ENCODE data around the gene TMEM240.
"Not testable (repeated sequence)": the region's sequence is repeated elsewhere in the genome, so short reads cannot be mapped to it uniquely, and the experiment has no call there.

TMEM240 gene

DNA sequence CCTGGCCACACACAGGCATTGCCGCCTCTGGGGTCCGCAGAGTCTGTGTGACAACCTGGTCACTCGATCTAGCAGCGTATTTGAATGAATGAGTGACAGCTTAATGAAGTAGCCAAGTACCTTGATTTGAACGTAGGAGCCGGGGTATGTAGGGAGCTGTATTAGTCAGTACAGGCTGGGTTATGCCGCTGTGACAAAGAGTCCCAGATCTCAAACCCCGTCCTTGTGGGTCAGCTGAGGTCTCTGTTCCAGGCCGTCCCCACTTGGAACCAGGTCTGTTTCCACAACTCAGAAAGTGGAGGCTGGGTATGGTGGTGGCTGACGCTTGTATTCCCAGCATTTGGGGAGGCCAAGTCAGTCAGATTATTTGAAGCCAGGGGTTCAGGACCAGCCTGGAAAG, 48.8 kb downstream of the TMEM240 start:
- TF ChIP-seq, protein P1, sequence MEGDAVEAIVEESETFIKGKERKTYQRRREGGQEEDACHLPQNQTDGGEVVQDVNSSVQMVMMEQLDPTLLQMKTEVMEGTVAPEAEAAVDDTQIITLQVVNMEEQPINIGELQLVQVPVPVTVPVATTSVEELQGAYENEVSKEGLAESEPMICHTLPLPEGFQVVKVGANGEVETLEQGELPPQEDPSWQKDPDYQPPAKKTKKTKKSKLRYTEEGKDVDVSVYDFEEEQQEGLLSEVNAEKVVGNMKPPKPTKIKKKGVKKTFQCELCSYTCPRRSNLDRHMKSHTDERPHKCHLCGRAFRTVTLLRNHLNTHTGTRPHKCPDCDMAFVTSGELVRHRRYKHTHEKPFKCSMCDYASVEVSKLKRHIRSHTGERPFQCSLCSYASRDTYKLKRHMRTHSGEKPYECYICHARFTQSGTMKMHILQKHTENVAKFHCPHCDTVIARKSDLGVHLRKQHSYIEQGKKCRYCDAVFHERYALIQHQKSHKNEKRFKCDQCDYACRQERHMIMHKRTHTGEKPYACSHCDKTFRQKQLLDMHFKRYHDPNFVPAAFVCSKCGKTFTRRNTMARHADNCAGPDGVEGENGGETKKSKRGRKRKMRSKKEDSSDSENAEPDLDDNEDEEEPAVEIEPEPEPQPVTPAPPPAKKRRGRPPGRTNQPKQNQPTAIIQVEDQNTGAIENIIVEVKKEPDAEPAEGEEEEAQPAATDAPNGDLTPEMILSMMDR (conservative IDR thresholded peaks at IDR 0.05; ENCODE audit: low read length): no peak
- H3K4me3 ChIP-seq (ENCODE audit: low read length): no peak overlapping the region
- no peak for DNase-seq (ENCODE audit: low read depth)

DNA sequence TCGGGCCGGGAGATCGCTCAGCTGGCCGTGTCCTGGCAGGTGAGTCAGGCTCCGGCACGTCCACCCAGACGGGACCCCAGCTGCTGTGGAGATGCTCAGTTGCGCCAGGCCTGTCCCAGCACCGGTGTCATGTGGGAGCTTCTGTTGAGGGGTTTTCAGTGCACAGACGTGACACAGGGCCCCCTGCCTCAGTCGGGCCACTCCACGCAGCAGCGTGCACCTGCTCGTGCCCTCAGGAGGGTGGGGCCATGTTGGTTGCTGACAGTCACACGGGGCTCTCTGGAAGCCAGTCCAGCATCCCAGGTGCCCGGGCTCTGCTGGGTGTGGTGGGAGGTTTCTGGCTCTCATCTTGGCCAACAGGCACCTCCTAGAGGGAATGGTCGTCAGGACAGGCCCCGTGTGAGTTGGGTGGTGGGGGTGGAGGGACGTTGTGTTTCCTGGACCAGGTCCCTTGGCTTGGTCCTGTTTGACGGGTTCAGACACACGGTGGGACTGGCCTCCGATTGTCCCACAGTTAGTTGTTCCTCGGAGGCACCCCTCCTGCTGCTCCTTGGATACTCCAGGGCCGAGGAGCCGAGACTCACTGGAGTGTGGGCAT, 49.7 kb downstream of the TMEM240 start:
- no peak overlapping the region for H3K4me3 ChIP-seq (ENCODE audit: low read length)
- DNase-seq (ENCODE audit: low read depth): no peak
- TF ChIP-seq, protein P1 (conservative IDR thresholded peaks at IDR 0.05; ENCODE audit: low read length): no peak

DNA sequence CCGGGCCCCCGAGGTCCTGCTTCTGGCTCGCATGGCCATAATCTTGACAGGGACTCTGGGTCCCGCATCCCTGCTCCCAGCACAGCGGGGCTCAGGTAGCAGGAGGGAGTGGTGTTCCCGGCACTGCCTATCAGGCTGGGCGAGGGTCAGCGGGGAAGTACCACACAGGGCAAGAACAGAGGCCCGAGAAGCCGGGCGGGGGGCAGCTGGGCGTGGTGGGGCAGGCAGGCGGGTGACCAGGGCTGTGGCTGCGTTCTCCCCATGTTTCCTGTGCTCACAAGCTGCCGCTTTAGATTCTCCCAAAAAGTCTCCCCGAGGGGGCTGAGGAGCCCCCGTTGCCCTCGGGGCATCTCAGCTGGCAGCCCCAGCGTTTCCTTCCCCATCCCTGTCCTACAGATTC, 50.6 kb downstream of the TMEM240 start:
- TF ChIP-seq, protein P1 (conservative IDR thresholded peaks at IDR 0.05; ENCODE audit: low read length): no peak
- H3K4me3 ChIP-seq (ENCODE audit: low read length): no peak overlapping the region
- DNase-seq (ENCODE audit: low read depth): no peak

DNA sequence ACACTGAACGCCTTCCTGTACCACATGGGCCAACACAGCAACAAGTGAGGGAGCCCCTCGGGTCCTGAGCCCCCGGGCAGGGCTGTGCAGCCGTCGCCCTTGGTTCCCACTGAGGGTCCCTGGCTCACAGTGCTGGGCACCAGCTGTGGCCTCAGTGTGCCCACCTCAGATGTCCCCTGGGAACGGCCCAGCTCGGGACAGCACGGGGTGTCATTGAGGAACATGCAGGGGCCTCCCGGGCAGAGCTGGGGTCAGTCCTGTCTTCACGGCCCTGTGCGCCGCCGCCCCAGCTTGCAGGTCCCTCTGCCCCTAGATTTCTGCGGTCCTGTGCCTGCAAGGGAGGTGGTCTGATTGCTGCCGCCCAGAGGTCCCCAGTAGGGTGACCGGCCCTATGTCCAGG, 51.2 kb downstream of the TMEM240 start:
- no peak overlapping the region for H3K4me3 ChIP-seq (ENCODE audit: low read length)
- TF ChIP-seq, protein P1 (conservative IDR thresholded peaks at IDR 0.05; ENCODE audit: low read length): no peak
- DNase-seq (ENCODE audit: low read depth): no peak

DNA sequence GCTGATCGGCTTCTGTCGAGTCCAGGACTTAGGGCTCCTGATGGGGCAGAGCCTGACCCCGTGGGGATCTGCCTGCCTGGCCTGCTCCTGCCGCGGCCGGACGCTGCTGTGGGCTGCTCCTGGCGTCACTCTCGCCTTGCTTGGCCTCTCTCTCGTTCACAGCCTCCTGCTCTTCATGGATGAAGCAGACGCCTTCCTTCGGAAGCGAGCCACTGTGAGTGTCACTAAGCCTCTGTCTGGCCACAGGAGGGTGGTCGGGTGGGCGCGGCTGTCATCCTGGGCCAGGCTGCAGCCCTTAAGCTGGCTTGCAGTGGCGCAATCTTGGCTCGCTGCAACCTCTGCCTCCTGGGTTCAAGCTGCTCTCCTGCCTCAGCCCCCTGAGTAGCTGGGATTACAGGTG, 52.7 kb downstream of the TMEM240 start:
- DNase-seq (ENCODE audit: low read depth): no peak
- no peak overlapping the region for H3K4me3 ChIP-seq (ENCODE audit: low read length)
- TF ChIP-seq, protein P1 (conservative IDR thresholded peaks at IDR 0.05; ENCODE audit: low read length): no peak

DNA sequence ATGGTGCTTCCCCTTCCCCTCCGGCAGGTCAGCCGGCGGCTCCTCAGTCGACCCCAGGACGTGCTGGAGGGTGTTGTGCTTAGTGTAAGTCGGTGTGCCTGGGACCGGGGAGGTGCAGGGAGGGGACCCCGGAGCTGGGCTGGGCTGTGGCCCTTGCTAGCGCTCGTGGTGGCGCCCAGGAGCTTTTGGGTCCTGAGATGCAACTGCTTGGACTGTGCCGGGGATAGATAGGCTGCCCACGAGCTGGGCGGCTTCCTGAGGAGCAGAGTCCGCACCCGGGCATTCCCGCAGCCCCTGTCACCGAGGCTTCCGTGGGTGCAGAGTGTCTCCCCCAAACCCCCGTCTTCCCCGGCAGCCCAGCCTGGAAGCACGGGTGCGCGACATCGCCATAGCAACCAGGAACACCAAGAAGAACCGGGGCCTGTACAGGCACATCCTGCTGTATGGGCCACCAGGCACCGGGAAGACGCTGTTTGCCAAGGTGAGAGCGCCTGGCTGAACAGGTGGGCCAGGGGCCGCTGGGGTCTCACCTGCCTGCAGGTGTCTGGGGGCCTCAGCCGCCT, 54.6 kb downstream of the TMEM240 start:
- H3K4me3 ChIP-seq (ENCODE audit: low read length); DNase-seq (ENCODE audit: low read depth): not testable (repeated sequence)

DNA sequence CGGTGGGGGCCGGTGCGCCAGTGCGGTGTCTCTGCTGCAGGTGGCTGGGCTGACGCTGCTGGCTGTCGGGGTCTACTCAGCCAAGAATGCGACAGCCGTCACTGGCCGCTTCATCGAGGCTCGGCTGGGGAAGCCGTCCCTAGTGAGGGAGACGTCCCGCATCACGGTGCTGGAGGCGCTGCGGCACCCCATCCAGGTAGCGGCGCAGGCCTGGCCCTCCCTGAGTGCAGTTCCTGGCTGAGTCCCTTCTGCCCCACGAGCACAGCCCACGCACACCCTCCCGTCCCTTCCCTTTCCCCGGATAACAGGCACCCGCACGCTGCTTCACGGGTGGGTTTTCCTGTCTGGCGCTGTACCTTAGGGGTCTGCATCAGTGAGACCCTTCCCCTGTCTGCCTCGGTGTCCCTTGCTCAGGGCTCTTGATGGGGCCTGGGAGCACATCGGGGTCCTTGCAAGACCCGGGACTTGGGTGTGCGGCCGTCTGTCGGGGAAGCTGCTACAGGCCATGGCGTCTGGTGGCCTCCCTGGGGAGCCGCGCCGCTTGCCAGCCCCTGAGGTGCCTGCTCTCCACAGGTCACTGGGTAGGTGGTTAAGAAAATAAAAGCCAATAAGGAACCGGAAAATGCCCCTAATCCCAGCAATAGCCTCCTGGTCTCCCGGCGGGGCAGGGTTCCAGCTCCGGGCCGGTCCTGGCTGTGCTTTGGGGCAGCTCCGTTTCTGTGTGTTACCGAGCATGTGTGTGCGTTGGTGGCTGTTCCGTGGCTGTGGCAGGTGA, 55.3 kb downstream of the TMEM240 start:
- not testable (repeated sequence) for DNase-seq (ENCODE audit: low read depth); H3K4me3 ChIP-seq (ENCODE audit: low read length)
